Cardiac fibroblast (primary cell): ENCODE data around the gene CCL19.

Experiments
- DNase-seq, 2 donors: peaks; one replicate each; pipeline versions ENCODE4 v3.0.0 to v3.0.0-alpha.2; 2010; ENCODE audit warnings: low read depth in 2 of 2
- H3K4me3 ChIP-seq, 2 donors: replicated peaks in 1 of 2; 1 replicate in 1 of 2; 2 replicates in 1 of 2; pipeline ENCODE4 v1.5.1; 2011; ENCODE audit warnings: low read depth in 2 of 2, low read length in 2 of 2, mild to moderate bottlenecking in 2 of 2, moderate library complexity in 1 of 2
- CTCF ChIP-seq: IDR thresholded peaks from one replicate; pipeline ENCODE4 v1.5.1; 2011; ENCODE audit warnings: low read depth, mild to moderate bottlenecking, low read length, inconsistent platforms

CCL19 gene

DNA sequence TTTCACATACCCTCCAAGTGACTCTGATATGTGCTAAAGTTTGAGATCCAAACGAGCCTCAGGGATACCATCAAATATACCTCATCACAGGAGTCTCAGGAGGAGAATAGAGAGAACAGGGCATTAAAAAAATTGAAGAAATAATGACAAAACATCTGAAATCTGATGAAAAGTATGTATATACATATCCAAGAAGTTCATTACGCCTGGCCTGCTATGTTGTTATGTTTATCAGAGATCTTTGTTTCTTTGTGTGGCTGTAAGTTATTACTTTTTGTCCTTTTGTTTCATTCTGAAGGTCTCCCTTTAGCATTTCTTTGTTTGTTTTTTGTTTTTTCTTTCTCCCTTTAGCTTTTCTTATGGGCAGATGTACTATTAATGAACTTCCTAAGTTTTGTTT is 2.5 kb upstream of the CCL19 start:
- no peak for DNase-seq

DNA sequence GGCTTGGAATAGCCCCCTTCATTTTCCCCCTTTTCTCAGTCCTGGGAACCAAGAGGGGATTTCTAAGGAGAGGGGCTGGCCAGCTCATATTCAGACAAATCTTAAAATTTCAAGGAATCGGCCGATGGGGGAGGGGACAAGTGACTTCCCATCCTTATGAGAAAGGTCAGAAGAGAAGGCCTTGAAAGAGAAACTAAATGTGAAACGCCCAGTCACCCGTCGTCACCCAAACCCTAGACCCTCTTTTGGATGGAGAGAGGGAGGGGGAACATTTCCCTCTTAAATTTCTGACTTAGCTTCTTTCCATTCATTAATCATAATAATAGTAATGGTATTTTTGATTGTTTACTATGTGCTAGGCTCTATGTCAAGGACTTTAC is 850 bp upstream of the CCL19 start:
- no peak for DNase-seq
- no peak overlapping the region for H3K4me3 ChIP-seq
- no peak for TF ChIP-seq CTCF

More for the DNA sequence above, 2.5 kb upstream of the CCL19 start:
- no peak for TF ChIP-seq CTCF
- no peak overlapping the region for H3K4me3 ChIP-seq

GRCh38 chr9:34689512-34689911 is 1.6 kb downstream of the CCL19 start:
- no peak for TF ChIP-seq CTCF
- H3K4me3 ChIP-seq = no peak overlapping the region
- DNase-seq = no peak

- no peak for DNase-seq
- no peak for TF ChIP-seq CTCF
- H3K4me3 ChIP-seq = no peak overlapping the region
Measured at GRCh38 chr9:34689116-34689470, 2.0 kb downstream of the CCL19 start.

DNA sequence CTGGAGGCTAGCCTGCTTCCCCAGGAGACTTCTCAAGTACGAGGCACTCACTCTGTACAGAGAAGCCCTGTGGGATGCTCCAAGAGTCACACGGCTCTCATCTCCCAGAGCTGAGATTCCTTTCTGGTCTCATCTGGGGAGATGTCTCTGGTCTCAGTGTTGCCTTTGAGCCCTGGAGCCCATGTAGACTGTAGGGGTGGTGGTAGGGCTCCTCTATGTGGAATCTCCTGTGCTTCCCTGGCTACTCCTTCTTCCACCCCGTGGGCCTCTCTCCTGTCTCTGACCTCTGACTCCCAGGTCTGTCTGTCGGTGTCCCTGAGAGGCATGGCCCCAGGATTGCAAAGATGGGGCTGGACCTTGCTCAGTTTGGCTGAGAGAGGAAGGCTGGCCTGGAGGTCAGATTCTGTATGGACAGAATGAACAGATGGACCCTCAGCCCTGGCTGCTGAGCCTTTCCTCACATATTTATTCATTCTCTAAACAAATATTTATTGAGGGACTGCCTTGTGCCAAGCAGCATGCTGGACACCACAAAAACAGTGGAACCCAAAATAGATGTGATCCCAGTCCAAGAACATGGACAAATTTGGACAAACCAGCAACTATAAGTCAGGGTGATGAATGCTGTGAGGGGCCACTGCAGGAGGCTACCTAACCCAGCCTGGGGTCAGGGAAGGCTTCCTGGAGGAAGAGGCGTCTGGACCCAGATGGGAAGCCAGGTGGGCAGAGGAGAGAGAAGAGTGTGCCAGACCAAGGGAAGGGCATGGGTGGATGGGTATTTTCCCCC is 2.6 kb downstream of the CCL19 start:
- DNase-seq = no peak
- TF ChIP-seq CTCF = no peak

DNA sequence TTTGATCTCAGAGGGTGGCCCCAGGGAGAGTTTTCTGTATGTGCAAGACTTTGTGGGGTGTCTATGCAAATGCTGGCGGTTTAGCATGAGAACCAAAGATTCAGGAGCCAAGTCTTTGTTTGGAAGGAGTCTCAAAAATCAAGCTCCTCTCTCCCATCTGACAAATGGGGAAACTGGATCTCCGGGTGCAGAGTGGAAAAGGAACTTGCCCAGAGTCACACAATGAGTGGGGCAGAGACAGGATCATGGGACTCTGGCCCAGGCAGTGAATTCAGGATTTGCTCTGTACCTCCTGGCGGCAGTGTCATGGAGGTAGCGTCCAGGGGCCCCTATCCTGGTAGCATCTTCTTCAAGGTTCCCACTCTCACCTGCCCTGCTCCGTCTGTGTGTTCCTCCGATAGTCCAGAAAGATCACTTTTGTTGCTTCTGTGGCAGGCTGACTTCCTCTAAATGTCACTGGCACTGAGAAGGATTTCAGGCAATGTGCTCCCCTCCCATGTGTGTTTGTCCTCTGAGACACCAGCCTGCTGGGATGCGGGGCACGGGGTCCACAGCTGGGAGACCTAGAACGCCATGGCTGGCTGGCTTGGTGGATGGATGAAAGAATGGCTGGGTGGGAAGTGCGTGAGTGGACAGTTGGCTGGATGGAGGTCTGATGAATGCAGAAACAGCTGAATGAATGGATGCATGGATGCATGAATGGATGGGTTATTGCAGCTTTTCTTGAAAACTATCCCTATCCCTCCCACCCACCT is 3.6 kb downstream of the CCL19 start:
- no peak for DNase-seq
- TF ChIP-seq CTCF = no peak
- H3K4me3 ChIP-seq = no peak overlapping the region

More for the DNA sequence above, 2.6 kb downstream of the CCL19 start:
- H3K4me3 ChIP-seq = no peak overlapping the region
